Hematopoietic multipotent progenitor cell treated with erythropoietin and hydrocortisone succinate and interleukin-3 and kit ligand, for 17 days (in vitro differentiated cells): ENCODE measurements around the gene MRC2.
"Not testable (repeated sequence)": the region's sequence is repeated elsewhere in the genome, so short reads cannot be mapped to it uniquely, and the experiment has no call there.

ENCODE experiments used
- DNase-seq: peaks from one replicate; pipeline ENCODE4 v3.0.0-alpha.2; 2015; ENCODE audit warnings: low spot score

MRC2 gene

DNA sequence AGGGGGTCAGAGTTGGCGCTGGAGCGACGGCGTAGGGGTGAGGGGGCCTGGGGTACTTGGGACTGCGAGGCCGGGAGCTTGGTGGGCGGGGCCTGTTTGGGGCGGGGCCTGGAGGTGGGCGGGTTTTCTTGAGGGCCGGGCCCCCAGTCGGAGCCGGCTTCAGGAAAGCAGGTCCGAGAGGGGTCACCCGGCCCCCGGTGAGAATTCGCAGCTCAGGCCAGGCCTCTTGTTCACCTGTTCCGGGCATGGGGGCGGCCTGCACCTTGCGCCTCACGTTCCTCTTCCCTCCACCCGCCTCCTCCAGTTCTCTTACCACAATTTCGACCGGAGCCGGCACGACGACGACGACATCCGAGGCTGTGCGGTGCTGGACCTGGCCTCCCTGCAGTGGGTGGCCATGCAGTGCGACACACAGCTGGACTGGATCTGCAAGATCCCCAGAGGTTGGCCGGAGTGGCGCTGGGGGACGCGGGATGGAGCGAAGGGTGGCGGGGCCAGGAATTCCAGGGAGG, 52.5 kb downstream of the MRC2 start:
- DNase-seq = no peak

- no peak for DNase-seq
Measured at GRCh38 chr17:62680541-62681052, 53.1 kb downstream of the MRC2 start.

DNA sequence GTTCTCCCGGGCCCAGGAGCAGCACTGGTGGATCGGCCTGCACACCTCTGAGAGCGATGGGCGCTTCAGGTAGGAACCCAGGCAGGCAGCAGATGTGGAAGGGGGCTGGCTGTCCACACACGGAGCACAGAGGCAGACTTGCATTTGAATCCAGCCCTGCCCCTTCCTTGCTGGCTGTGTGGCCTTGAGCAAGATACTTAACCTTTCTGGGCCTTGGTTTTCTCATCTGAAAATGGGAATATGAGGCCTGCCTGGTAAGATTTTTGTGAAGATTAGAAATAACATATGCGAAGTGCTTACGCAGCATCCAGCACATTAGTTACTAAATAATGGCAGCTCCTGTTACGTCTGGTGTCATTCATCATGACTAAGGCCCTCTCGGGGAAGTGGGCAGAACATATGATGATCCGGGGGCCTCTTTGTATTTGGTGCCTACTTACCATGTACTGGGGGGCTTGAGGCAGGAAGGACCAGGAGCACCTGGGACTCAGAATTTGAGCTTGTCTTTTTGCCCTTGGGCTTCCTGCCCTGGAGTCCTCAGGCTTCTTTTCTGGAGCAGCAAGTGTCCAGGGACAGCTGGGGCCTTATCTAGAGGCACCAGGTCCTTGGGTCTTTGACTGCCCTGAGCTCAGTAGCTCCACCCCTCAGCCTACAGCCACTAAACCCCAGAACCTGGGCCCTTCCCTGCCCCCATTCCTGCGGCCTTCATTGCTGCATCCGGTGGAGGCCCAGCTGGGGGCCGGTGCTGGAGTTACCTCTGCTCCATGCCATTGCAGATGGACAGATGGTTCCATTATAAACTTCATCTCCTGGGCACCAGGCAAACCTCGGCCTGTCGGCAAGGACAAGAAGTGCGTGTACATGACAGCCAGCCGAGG, 53.8 kb downstream of the MRC2 start:
- DNase-seq = peak; percentile 82

- no peak for DNase-seq
Measured at GRCh38 chr17:62681939-62682381, 54.5 kb downstream of the MRC2 start.

DNA sequence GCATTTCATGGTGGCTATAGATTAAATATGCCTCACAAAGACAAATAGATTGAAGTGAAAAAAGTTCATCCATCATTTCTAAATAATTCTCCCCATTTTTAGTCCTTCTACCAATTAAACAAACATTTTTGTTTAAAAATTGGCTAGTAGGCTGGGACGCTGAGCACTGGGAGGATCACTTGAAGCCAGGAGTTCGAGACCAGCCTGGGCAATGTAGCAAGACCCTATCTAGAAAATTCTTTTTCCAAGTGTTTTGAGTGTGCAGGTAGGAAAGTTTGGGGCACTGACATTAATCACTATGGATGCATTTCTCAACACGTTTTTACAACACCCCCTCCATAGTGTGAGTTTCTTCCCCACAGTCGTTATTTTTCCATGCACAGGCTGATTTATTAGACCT, 56.7 kb downstream of the MRC2 start:
- no peak for DNase-seq

DNA sequence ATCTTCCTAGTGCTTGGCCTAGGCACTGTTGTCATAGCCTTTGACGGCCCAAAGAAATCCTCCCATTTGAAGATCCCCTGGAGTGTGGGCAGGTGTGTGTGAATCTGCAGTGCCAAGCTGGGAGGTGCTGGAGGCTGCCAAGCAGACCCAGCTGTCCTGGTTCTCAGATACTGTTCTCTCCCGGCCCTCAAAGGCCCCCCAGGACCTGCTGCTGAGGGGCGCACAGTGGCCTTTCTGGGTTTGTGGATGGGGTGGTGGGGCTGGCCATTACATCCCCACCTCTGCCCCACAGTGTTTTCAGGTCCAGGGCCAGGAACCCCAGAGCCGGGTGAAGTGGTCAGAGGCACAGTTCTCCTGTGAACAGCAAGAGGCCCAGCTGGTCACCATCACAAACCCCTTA, 60.5 kb downstream of the MRC2 start:
- DNase-seq = no peak

GRCh38 chr17:62688398-62689160, 61.1 kb downstream of the MRC2 start:
- no peak for DNase-seq

- no peak for DNase-seq
Measured at GRCh38 chr17:62689441-62690167, 62.1 kb downstream of the MRC2 start.

DNA sequence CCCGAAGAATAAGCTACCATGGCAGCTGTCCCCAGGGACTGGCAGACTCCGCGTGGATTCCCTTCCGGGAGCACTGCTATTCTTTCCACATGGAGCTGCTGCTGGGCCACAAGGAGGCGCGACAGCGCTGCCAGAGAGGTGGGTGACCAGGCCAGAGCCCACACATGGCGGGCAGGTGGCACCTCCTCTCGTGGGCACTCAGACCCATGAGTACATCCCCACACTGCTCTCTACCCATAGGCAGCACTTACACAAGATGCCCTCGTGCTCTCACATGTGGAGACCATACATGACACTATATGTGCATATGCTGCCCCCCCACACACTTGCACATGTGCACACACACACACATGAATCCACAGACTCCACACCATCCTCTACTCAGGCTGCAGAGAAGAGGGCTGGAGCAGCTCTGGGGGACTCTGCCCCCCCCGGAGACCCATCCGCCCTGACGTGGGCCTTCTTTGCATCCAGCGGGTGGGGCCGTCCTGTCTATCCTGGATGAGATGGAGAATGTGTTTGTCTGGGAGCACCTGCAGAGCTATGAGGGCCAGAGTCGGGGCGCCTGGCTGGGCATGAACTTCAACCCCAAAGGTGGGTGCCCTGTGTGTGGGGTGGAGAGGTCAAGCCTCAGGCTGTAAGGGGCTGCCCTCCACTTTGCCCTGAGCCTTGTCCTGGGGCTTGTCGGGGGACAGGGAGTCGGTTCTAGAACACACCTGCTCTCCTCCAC, 62.9 kb downstream of the MRC2 start:
- no peak for DNase-seq

DNA sequence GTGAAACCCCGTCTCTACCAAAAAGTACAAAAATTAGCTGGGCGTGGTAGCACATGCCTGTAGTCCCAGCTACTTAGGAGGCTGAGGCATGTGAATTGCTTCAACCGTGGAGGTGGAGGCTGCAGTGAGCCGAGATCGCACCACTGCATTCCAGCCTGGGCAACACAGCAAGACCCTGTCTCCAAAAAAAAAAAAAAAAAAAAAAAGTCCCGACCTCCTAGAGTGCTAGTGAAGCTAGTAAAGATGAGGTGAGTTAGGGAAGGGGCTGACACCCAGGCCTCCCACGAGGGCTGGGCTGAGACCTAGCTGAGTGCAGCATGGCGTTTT, 64.1 kb downstream of the MRC2 start:
- not testable (repeated sequence) for DNase-seq

- peak; percentile 19 for DNase-seq
Measured at GRCh38 chr17:62692159-62692651, 64.7 kb downstream of the MRC2 start.

DNA sequence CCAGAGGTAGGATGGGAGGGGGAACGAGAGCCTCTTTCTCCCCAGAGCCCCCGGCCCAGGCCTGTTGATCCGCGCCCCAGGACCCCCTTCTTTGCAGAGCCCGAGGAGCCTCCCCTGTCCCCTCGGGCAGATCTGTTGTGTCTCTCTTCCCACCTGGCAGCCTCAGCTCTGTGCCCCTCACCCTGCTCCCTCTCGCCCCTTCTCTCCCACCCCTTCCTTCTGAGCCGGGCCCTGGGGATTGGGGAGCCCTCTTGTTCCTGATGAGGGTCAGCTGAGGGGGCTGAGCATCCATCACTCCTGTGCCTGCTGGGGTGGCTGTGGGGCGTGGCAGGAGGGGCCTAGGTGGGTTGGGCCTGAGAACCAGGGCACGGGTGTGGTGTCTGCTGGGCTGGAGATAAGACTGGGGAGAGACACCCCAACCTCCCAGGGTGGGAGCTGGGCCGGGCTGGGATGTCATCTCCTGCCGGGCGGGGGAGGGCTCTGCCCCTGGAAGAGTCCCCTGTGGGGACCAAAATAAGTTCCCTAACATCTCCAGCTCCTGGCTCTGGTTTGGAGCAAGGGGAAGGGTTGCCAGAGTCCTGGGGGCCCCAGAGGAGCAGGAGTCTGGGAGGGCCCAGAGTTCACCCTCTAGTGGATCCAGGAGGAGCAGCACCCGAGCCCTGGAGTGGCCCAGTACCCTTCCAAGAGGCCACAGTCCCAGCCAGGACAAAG, 65.4 kb downstream of the MRC2 start:
- peak; percentile 90 for DNase-seq

- no peak for DNase-seq
Measured at GRCh38 chr17:62693616-62694409, 66.3 kb downstream of the MRC2 start.

DNA sequence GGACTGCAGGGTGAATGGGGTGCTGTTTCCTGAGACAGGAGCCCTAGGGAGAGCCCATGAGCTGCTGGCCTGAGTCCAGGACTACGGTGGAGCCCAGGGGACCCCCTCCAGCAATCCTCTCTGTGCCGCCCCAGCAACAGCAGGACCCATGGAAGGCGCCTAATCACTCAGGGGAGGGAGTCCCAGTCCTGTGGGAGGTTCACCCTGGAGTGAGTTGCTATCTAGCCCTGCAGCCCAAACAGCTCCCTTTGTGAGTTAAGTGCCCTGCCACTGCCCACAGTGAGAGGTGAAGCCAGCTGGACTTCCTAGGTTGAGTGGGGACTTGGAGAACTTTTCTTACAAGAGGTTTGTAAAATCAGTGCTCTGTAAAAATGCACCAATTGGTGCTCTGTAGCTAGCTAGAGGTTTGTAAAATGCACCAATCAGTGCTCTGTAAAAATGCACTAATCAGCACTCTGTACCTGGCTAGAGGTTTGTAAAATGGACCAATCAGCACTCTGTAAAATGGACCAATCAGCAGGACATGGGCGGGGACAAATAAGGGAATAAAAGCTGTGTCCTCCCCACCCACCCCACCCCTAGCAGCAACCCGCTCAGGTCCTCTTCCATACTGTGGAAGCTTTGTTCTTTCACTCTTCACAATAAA, 67.7 kb downstream of the MRC2 start:
- DNase-seq = peak; percentile 57

- DNase-seq = no peak
Measured at GRCh38 chr17:62696256-62696655, 68.8 kb downstream of the MRC2 start.

GRCh38 chr17:62696726-62697490, 69.4 kb downstream of the MRC2 start:
- no peak for DNase-seq

DNA sequence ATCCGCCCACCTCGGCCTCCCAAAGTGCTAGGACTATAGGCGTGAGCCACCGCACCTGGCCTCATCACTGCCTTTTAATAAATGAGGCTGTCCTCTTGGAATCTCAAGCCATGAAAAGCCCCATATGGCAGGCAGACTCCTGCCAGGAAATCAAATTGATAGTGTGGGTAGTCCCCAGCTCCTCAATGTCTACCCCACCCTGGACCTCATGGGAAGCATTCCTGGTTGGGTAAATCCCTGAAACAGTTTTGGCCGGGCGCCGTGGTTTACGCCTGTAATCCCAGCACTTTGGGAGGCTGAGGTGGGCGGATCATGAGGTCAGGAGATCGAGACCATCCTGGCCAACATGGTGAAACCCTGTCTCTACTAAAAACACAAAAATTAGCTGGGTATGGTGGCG, 71.0 kb downstream of the MRC2 start:
- DNase-seq = not testable (repeated sequence)

GRCh38 chr17:62700964-62701705, 73.7 kb downstream of the MRC2 start:
- no peak for DNase-seq
